ENCODE measurements around the gene UNC13D.
"Not testable (repeated sequence)": the region's sequence is repeated elsewhere in the genome, so short reads cannot be mapped to it uniquely, and the experiment has no call there.

The UNC13D gene

GRCh38 chr17:75819116-75819515 lies 25.1 kb downstream of the UNC13D start:
- FAIRE-seq = no peak

- FAIRE-seq = no peak
Observed at GRCh38 chr17:75818326-75818885, 25.8 kb downstream of the UNC13D start.

GRCh38 chr17:75817571-75817970 lies 26.6 kb downstream of the UNC13D start:
- FAIRE-seq = no peak

GRCh38 chr17:75816693-75817092 lies 27.5 kb downstream of the UNC13D start:
- FAIRE-seq = no peak

- no peak for FAIRE-seq
Observed at GRCh38 chr17:75815399-75815798, 28.8 kb downstream of the UNC13D start.

GRCh38 chr17:75814900-75815373 lies 29.3 kb downstream of the UNC13D start:
- FAIRE-seq = no peak

- FAIRE-seq = no peak
Observed at GRCh38 chr17:75814021-75814395, 30.2 kb downstream of the UNC13D start.

GRCh38 chr17:75813081-75814020 lies 30.9 kb downstream of the UNC13D start:
- no peak for FAIRE-seq

GRCh38 chr17:75812096-75813013 lies 31.8 kb downstream of the UNC13D start:
- no peak for FAIRE-seq

GRCh38 chr17:75811174-75811573 lies 33.0 kb downstream of the UNC13D start:
- FAIRE-seq = no peak

GRCh38 chr17:75810756-75811155 lies 33.4 kb downstream of the UNC13D start:
- not testable (repeated sequence) for FAIRE-seq

GRCh38 chr17:75810216-75810615 lies 34.0 kb downstream of the UNC13D start:
- FAIRE-seq = no peak

- FAIRE-seq = no peak
Observed at GRCh38 chr17:75809631-75810111, 34.5 kb downstream of the UNC13D start.

GRCh38 chr17:75808905-75809621 lies 35.1 kb downstream of the UNC13D start:
- no peak for FAIRE-seq

- no peak for FAIRE-seq
Observed at GRCh38 chr17:75808549-75808904, 35.7 kb downstream of the UNC13D start.

- FAIRE-seq = no peak
Observed at GRCh38 chr17:75807861-75808260, 36.3 kb downstream of the UNC13D start.

GRCh38 chr17:75806822-75807500 lies 37.2 kb downstream of the UNC13D start:
- FAIRE-seq = no peak

- FAIRE-seq = no peak
Observed at GRCh38 chr17:75803883-75804282, 40.3 kb downstream of the UNC13D start.

- FAIRE-seq = no peak
Observed at GRCh38 chr17:75799402-75799801, 44.8 kb downstream of the UNC13D start.

GRCh38 chr17:75795820-75796607 lies 48.2 kb downstream of the UNC13D start:
- FAIRE-seq = no peak

- no peak for FAIRE-seq
Observed at GRCh38 chr17:75793460-75793859, 50.7 kb downstream of the UNC13D start.
